COR-L47 (cell line): Measurements from ENCODE around the gene TULP1.
A peak's percentile ranks its signal among the peaks of the same experiment; 100 is the strongest.

Experiments used
- DNase-seq: peaks from one replicate; lab custom pipeline; 2025; lab: John Stamatoyannopoulos, UW

Gene TULP1

DNA sequence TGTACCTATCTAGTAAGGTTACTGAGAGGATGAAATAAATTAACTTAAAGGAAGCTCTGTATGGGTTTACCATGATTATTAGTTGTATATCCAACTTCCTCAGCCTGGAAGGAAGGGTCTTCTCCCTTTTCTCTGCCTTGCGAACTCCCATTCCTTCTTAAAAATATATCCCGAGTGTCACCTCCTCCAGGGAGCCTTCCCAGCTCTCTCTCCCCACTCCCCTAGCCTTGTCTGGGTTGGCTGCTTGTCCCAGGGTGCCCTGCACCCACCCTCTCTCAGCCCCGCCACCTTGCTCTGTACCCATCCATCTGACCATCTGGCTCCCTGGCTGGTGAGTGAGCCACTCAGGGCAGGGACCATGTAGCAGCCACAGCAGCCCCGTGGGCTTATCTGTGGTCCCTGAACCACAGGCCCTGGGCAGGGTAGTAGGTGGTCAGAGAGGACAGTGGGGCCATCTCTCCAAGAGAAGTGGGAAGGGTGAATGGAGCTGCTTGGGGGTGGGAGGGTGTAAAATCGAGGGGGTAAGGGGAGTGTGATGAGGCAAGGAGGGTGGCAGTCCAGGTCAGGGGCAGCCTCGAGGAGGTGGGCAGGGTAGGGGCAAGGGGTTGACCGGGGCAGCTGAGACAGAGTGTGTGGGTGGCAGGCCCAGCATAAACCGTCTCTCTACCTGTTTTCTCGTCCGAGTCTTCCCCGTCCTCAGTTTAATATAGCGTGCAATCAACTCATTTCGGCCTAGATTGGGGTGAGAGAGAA, 28.6 kb downstream of the TULP1 start:
- no peak for DNase-seq

DNA sequence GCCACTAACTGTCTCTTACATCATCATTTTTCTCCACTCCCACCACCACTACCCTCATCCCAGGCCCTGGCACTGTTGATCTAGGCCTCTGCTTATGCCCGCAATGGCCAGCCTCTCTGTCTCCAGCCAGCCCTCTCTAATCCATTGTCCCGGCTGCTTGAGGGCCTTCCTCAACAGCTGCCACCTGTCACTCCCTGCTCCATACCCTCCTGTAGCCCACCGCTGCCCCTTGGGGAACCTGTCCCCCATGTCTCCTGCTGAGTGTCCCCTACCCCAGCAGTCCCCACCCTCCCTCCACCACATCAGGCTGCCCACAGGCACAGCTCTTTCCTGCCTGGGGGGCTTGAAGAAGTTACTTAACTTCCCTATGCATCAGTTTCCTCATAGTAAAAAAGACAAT, 29.2 kb downstream of the TULP1 start:
- no peak for DNase-seq

DNA sequence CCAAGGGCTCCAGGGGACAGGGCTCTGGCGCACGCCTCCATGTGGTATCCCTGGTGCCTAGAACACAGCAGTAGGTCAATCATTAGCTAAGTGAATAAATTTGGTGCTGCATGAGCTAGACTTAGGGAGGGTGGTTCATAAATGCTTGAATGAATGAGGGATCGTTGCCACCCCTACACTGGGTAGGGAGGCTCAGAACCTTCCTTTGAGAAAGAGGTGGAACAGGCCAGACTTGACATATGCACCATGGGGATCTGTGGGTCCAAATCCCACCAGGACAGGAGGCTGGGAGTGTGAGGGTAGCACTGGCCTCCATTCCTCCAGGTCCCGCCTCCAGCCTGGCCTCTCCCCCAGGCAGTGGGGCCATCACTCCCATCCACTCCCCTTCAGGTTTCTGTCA, 29.6 kb downstream of the TULP1 start:
- DNase-seq = no peak

GRCh38 chr6:35481226-35481625, 31.5 kb downstream of the TULP1 start:
- DNase-seq = no peak

GRCh38 chr6:35480176-35480575, 32.5 kb downstream of the TULP1 start:
- no peak for DNase-seq

- no peak for DNase-seq
Measured at GRCh38 chr6:35478259-35478658, 34.4 kb downstream of the TULP1 start.

DNA sequence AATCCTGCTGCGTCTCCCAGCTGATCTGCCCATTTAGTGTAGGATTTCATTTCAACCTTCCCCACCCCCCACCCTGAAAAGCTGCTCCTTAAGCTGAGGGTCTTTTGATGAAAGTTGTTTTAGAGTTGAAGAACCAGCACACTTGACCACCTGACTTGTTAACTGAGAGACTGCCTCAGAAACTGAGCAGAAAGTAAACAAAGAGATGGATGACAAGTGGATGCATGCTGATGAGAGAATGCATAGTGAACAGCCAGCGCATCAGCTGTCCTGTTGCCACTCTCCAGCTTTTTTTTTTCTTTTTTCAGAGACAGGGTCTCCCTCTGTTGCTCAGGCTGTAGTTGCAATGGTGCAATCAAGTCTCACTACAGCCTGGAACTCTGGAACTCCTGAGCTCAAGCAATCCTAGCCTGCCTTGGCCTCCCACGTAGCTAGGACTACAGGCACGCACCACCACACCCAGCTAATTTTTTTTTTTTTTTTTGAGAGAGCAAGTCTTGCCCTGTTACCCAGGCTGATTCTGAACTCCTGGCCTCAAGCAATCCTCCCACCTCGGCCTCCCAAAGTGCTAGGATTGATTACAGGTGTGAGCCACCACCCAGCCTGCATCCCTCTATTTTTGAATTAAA, 35.0 kb downstream of the TULP1 start:
- no peak for DNase-seq

- DNase-seq = no peak
Measured at GRCh38 chr6:35477028-35477427, 35.7 kb downstream of the TULP1 start.

- DNase-seq = no peak
Measured at GRCh38 chr6:35476004-35476403, 36.7 kb downstream of the TULP1 start.

DNA sequence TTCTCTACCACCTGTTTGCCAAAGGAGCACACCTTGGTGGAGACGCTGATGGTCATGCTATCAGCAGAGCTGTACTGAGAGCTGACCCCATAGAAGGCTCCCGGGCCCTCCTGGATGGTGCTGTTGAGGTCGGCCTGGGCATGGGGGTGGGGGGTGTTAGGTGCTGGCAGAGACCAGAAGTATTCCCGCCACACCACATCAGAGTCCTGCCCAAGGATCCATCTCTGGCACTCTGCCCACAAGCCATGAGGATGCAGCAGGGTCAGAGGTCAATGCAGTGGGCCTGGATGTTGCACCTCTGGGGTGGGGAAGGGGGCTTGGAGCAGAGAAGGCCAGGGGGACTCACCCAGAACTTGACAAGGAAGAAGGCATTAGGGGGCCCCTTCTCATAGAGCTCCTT, 37.1 kb downstream of the TULP1 start:
- no peak for DNase-seq

- no peak for DNase-seq
Measured at GRCh38 chr6:35474942-35475570, 37.6 kb downstream of the TULP1 start.

DNA sequence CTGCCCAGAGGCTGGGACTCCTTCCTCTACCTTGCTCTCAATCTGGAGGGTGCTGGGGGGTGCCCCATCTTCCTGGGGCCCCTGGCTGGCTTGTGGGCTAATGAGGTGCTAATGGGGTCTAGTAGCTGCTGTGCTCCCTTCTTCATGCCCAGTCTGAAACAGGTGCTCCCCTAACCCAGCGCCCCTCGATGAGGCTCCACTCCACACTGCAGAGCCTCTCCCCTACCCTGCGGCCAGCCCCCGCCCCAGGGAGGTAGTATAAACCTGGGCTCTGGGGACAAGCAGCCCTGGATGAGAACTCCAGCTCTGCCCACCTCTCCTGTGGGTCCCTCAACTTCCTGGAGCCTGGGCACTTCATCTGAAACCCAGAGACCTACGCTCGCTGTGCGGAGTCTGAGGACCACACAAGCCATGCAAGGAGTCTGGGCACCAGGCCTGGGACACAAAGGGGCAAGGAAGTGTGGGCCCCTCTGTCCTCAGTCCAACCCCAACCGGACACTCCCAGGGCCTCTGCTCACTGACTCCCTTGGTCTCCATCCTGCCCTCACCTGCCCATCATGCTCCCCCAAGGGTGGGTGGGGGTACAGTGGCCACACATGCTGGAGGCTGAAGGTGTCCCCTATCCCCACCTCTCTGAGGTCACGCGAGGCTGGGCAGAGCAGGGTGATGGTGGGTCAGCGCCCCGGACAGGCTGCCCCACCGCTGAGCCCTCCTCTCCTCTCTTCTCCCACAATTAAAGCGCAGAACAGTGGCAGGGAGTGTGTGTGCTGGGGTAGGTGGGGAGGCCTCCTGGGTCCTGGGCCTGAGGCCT, 38.4 kb downstream of the TULP1 start:
- no peak for DNase-seq

- DNase-seq = no peak
Measured at GRCh38 chr6:35473850-35474130, 38.9 kb downstream of the TULP1 start.

DNA sequence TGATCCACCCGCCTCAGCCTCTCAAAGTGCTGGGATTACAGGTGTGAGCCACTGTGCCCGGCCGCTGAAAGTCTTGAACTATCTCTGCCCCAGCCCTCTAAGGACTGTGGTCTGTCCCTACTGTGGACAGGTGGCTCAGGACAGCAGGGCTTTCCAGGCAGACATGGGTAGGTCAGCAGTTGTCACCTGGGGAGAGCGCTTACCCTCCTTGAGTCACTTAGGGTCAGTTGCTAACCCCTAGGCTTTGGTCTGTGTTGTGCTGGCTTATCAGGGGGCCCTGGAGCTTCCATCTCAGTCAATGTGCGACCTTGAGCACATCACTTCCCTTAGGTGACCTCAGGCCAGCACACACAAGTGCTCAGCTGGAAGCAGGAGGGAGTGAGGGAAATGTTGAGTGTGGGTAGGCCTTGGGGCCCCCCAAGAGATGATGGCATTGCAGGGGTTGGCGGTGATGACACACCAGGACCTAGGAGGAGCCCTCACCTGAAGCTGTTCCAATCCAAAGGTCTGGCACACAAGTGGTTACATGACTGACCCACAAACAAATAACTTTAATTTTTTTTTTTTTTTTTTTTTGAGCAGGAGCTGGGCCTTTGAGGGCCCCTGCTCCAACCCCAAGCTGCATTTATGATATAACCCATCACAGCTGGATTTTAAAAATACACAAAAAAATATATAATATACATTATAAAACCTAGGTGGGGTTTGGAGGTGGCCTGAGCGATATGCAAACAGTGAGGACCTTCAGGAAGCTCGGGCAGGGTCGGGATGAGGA, 39.4 kb downstream of the TULP1 start:
- no peak for DNase-seq

DNA sequence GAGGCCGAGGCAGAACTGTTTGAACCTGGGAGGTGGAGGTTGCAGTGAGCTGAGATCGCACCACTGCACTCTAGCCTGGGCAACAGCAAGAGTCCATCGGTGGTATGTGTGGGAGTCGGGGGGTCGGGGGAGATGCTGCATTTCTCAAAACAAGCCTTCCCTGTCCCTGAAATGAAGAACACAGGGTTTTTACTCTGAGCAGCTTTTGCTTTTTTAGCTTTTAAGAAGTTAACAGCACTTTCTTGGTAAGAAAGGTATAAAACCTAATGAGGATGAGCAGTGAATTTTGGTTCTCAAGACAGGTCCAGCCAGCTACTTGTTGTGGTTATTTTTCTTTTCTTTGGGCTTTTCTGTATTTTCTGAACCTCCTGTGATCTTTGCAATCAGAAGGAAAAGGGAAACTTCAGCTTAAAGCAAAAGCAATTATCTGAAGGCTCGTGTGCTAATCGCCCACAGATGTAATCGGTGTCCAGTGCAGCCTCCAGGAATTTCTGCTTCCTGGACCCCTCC, 40.8 kb downstream of the TULP1 start:
- DNase-seq = no peak

DNA sequence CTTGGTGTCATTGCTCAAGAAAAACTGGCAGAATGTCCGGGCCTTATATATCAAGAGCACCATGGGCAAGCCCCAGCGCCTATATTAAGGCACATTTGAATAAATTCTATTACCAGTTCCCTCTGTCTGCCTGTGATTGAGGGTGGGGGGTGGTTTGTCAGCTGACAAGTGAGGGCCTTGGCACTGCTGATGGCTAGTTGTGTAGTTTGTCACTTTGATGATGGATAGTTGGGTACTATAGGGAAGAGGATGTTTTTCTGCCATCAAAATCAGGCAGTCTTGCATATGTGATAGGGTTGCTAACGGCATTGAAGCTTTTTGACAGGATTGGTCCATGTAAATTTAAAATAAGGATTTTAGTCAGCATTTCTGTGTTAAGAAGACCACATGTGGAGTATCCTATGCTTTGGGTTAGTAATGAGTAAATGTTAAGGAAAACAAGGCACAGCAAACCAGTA, 42.0 kb downstream of the TULP1 start:
- no peak for DNase-seq

- DNase-seq = no peak
Measured at GRCh38 chr6:35469751-35470662, 42.7 kb downstream of the TULP1 start.

GRCh38 chr6:35468980-35469750, 43.5 kb downstream of the TULP1 start:
- DNase-seq = peak; percentile 42

DNA sequence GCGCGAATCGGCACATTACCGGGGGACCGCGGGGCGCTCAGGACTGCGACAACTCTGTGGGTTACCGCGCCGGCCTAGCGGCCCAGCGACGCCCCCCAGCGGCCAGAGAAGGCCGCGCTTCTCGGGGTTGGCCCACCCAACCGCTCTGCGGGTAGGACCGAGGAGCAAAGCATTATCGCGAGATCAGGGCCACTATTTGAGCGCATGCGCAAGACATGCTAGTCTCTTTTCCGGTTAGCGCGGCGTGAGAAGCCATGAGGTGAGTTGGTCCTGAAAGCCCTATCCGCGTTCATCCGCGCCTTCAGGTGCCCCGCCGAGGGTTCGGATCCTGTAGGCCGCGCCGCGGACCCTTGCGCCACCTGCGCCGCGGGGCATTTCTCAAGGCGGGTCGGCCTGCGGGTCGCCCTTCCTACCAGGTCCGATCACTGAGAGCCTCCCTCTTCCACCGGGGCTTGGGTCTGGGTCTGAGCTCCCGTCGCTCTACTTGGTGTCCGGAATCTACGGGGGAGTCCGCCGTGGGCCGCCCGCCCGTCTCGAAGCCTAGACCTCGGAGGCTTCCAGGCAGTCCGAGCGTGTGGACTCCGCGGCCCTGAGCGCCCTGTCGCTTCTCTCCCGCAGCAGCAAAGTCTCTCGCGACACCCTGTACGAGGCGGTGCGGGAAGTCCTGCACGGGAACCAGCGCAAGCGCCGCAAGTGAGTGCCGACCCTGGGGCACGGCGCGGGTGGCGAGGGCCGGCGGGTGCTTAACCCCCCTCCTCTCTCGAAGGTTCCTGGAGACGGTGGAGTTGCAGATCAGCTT, 44.3 kb downstream of the TULP1 start, which contains the start of gene RPL10A:
Gene RPL10A, plus strand, starts transcription at position 221 of the 799 bp plus-strand sequence. Its CDS starts 34 bp downstream, at position 255.
- DNase-seq = peak; percentile 96
